WTC11 (cell line): ENCODE results near the gene CALHM1.

Experiments used
- CTCF ChIP-seq: fragments of 200-600 bp; IDR thresholded peaks from 2 replicates; pipeline ENCODE4 v1.8.0; 2022; ENCODE audit warnings: antibody characterized with exemption
- ZNF396 ChIP-seq: fragments of 250-450 bp; sonication (Bioruptor Pico); IDR thresholded peaks from 2 replicates; pipeline ENCODE4 v1.8.0; 2021; ENCODE audit warnings: mild to moderate bottlenecking, moderate library complexity, borderline replicate concordance

DNA sequence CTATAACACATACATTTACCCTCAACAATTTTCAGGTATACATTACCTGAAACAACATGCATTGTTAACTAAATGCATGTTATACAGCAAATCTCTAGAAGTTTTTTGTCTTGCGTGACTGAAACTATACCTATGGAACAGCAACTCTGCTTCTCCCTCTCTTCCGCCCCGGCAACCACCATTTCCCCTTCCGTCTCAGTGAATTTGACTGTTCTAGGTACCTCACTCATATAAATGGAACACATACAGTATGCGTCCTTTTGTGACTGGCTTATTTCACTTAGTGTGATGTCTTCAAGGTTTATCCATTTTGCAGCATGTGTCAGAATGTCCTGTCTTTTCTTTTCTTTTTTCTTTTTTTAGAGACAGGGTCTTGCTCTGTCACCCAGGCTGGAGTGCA lies 29.1 kb downstream of the CALHM1 start:
- TF ChIP-seq ZNF396 (CRISPR knock-in tag) (no peak), CTCF (no peak)
